Measurements from ENCODE around the gene GFI1.
"Not testable (repeated sequence)": the region's sequence is repeated elsewhere in the genome, so short reads cannot be mapped to it uniquely, and the experiment has no call there.

The GFI1 gene
- total RNA-seq: 33.9 to 44.1 (median 35.8) reads per million in 3 donors

DNA sequence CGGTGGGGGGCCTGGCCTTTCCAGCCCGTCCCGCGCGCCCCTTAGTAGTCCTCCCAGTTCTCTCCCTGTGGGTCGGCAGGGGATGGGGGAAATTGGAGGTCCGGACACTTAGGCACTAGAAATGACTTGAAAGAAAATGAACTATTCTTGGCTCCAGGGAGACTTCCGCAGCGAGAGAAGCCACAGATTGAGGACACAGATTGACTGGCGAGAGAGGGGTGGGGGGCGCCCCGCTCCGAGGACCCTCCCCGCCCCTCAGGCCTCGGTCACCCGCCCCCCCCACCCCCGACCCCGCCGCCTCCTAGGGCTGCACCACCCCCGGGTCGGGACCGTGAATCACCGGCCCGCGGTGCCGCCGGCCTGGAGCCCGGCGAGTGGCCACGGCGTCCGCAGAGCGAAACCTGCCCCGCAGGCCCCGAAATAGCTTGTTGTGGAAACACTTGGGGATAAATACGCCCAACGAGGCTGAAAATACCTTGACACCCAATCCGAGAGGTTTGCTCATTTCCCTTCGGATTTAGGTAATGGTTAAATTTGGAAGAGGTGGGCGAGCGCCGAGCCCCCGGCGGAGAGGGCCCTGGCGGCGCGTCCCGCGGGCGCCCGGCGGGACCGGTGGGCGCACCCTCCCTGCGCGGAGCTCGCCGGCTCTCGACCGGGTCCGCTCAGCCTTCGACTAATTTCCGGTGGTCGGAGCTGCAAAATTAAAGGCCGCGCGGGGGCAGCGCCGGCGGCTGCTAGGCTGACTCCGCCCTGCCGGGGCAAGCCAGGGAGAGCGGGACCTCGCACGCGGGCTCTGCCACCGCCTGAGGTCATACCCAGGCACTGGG lies at the start of gene GFI1:
Gene GFI1, minus strand, starts transcription at position 675 of the 827 bp plus-strand sequence. CDS start 3,438 bp downstream, outside the sequence.
- H3K4me3 ChIP-seq (ENCODE audit: insufficient read depth, low read depth, low read length, poor library complexity, severe bottlenecking): peak within 1 kb of the TSS; percentile 87
- DNase-seq: peak; percentile 38 to 41 (median 40)
- no peaks in the 10 kb centered on the region for H3K9me3 ChIP-seq (ENCODE audit: control insufficient read depth, low read length)
- no peaks in the 10 kb centered on the region for H3K27me3 ChIP-seq (replicated peaks; ENCODE audit: control insufficient read depth, insufficient read depth, low read length, poor library complexity, severe bottlenecking)
- H3K36me3 ChIP-seq (ENCODE audit: control insufficient read depth, insufficient read depth, low read length): no peaks in the 10 kb centered on the region
- H3K4me1 ChIP-seq (ENCODE audit: control insufficient read depth, insufficient read depth, low read length, poor library complexity, severe bottlenecking): peaks cover 18% of the 10 kb centered on the region
- peak within 1 kb of the TSS; percentile 72 for H3K27ac ChIP-seq (ENCODE audit: insufficient read depth, low read length, poor library complexity, severe bottlenecking)

DNA sequence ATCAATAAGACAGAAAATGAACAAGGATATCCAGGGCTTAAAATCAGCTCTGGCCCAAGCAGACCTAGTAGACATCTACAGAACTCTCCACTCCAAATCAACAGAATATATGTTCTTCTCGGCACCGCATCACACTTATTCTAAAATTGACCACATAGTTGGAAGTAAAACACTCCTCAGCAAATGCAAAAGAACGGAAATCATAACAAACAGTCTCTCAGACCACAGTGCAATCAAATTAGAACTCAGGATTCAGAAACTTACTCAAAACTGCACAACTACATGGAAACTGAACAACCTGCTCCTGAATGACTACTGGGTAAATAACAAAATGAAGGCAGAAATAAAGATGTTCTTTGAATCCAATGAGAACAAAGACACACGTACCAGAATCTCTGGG lies 45.6 kb upstream of the GFI1 start:
- H3K4me3 ChIP-seq (ENCODE audit: insufficient read depth, low read depth, low read length, poor library complexity, severe bottlenecking); DNase-seq; H3K4me1 ChIP-seq (ENCODE audit: control insufficient read depth, insufficient read depth, low read length, poor library complexity, severe bottlenecking); H3K27me3 ChIP-seq (replicated peaks; ENCODE audit: control insufficient read depth, insufficient read depth, low read length, poor library complexity, severe bottlenecking); H3K27ac ChIP-seq (ENCODE audit: insufficient read depth, low read length, poor library complexity, severe bottlenecking); H3K9me3 ChIP-seq (ENCODE audit: control insufficient read depth, low read length); H3K36me3 ChIP-seq (ENCODE audit: control insufficient read depth, insufficient read depth, low read length): not testable (repeated sequence)

DNA sequence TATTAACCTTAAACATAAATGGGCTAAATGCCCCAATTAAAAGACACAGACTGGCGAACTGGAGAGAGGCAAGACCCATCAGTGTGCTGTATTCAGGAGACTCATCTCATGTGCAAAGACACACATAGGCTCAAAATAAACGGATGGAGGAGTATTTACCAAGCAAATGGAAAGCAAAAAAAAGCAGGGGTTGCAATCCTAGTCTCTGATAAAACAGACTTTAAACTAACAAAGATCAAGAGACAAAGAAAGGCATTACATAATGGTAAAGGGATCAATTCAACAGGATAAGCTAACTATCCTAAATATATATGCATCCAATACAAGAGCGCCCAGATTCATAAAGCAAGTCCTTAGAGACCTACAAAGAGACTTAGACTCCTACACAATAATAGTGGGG lies 45.2 kb upstream of the GFI1 start:
- H3K36me3 ChIP-seq (ENCODE audit: control insufficient read depth, insufficient read depth, low read length); H3K4me3 ChIP-seq (ENCODE audit: insufficient read depth, low read depth, low read length, poor library complexity, severe bottlenecking); H3K27ac ChIP-seq (ENCODE audit: insufficient read depth, low read length, poor library complexity, severe bottlenecking); DNase-seq; H3K4me1 ChIP-seq (ENCODE audit: control insufficient read depth, insufficient read depth, low read length, poor library complexity, severe bottlenecking); H3K9me3 ChIP-seq (ENCODE audit: control insufficient read depth, low read length); H3K27me3 ChIP-seq (replicated peaks; ENCODE audit: control insufficient read depth, insufficient read depth, low read length, poor library complexity, severe bottlenecking): not testable (repeated sequence)

DNA sequence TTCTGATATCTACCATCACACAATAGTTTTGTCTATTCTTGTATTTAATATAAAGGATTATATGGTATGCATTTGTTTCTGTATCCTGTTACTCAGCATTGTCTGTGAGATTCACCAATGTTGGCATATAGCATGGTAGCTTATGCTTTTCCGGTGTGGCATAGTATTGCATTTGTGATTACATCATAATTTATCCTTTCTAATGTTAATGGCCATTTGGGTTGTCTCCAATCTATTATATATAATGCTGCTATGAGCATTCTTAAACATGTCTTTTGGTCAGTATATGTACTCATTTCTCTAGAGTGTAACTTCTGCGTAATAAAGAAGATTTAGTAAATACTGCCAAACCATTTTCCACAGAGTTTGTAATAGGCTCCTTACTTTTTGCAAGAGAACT lies 40.9 kb upstream of the GFI1 start:
- no peak overlapping the region for H3K27ac ChIP-seq (ENCODE audit: insufficient read depth, low read length, poor library complexity, severe bottlenecking)
- H3K27me3 ChIP-seq (replicated peaks; ENCODE audit: control insufficient read depth, insufficient read depth, low read length, poor library complexity, severe bottlenecking): no peaks in the 10 kb centered on the region
- no peaks in the 10 kb centered on the region for H3K36me3 ChIP-seq (ENCODE audit: control insufficient read depth, insufficient read depth, low read length)
- H3K4me1 ChIP-seq (ENCODE audit: control insufficient read depth, insufficient read depth, low read length, poor library complexity, severe bottlenecking): no peaks in the 10 kb centered on the region
- no peak overlapping the region for H3K4me3 ChIP-seq (ENCODE audit: insufficient read depth, low read depth, low read length, poor library complexity, severe bottlenecking)
- no peaks in the 10 kb centered on the region for H3K9me3 ChIP-seq (ENCODE audit: control insufficient read depth, low read length)
- no peak for DNase-seq

DNA sequence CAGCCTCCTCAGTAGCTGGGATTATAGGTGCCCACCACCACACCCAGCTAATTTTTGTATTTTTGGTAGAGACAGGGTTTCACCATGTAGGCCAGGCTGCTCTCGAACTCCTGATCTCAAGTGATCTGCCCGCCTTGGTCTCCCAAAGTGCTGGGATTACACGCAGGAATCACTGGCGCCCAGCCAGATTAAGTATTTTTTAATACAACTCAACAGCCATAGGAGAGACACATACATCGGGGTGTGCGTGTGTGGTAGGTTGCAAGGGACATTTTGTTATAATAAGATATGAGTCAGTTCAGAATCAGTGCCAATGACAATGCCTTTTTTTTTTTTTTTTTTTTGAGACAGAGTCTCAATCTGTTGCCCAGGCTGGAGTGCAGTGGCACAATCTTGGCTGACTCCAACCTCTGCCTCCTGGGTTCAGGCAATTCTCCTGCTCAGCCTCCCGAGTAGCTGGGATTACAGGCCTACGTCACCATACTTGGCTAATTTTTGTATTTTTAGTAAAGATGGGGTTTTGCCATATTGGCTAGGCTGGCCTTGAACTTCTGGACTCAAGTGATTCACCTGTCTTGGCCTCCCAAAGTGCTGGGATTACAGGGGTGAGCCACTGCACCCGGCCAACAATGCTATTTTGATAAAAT lies 38.3 kb upstream of the GFI1 start:
- not testable (repeated sequence) for H3K9me3 ChIP-seq (ENCODE audit: control insufficient read depth, low read length); H3K27ac ChIP-seq (ENCODE audit: insufficient read depth, low read length, poor library complexity, severe bottlenecking); H3K4me1 ChIP-seq (ENCODE audit: control insufficient read depth, insufficient read depth, low read length, poor library complexity, severe bottlenecking); H3K4me3 ChIP-seq (ENCODE audit: insufficient read depth, low read depth, low read length, poor library complexity, severe bottlenecking); DNase-seq; H3K27me3 ChIP-seq (replicated peaks; ENCODE audit: control insufficient read depth, insufficient read depth, low read length, poor library complexity, severe bottlenecking); H3K36me3 ChIP-seq (ENCODE audit: control insufficient read depth, insufficient read depth, low read length)

DNA sequence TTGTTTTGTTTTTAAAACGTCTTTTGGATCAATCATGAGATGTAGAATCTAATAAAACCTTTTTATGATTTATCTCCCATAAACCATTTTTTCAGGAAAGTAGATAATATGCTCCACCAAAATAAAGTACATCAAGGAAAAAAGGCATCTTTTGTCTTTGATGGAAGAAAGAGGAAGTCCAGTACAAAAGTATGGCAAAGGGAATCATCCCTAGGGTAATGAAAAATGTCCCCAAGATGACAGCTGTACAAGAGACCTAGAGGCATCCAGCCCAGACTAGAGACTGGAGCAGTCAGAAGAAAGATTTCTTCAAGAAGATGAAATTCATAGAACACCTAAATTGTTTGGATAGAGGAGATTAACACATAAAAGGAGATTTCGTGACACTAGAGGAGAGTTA lies 32.3 kb upstream of the GFI1 start:
- H3K36me3 ChIP-seq (ENCODE audit: control insufficient read depth, insufficient read depth, low read length): no peaks in the 10 kb centered on the region
- no peak overlapping the region for H3K27ac ChIP-seq (ENCODE audit: insufficient read depth, low read length, poor library complexity, severe bottlenecking)
- DNase-seq: no peak
- no peaks in the 10 kb centered on the region for H3K9me3 ChIP-seq (ENCODE audit: control insufficient read depth, low read length)
- H3K4me3 ChIP-seq (ENCODE audit: insufficient read depth, low read depth, low read length, poor library complexity, severe bottlenecking): no peak overlapping the region
- no peaks in the 10 kb centered on the region for H3K27me3 ChIP-seq (replicated peaks; ENCODE audit: control insufficient read depth, insufficient read depth, low read length, poor library complexity, severe bottlenecking)
- no peaks in the 10 kb centered on the region for H3K4me1 ChIP-seq (ENCODE audit: control insufficient read depth, insufficient read depth, low read length, poor library complexity, severe bottlenecking)

DNA sequence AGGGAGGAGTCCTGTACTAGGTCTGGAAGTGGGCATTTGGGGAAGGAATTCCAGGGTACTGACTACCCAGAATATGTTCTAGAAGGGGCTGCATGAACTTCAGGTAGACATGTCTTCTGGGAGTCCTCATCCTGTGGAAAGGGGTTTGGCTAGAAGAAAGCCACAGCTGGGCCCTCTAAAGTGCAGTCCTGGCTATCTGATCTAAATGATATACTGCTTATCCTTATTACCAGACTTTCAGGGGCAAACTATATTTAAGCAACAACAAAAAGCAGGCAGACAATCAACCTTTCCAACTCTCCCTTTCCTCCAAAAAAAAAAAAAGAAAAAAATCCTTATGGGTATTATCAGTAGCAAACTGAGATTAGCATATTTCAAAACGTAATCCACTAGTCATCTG lies 29.8 kb upstream of the GFI1 start:
- DNase-seq: no peak
- Histone ChIP-seq H3K27ac (ENCODE audit: insufficient read depth, low read length, poor library complexity, severe bottlenecking) (no peak overlapping the region), H3K9me3 (ENCODE audit: control insufficient read depth, low read length) (no peaks in the 10 kb centered on the region), H3K36me3 (ENCODE audit: control insufficient read depth, insufficient read depth, low read length) (no peaks in the 10 kb centered on the region), H3K27me3 (replicated peaks; ENCODE audit: control insufficient read depth, insufficient read depth, low read length, poor library complexity, severe bottlenecking) (no peaks in the 10 kb centered on the region), H3K4me3 (ENCODE audit: insufficient read depth, low read depth, low read length, poor library complexity, severe bottlenecking) (no peak overlapping the region), H3K4me1 (ENCODE audit: control insufficient read depth, insufficient read depth, low read length, poor library complexity, severe bottlenecking) (no peaks in the 10 kb centered on the region)

DNA sequence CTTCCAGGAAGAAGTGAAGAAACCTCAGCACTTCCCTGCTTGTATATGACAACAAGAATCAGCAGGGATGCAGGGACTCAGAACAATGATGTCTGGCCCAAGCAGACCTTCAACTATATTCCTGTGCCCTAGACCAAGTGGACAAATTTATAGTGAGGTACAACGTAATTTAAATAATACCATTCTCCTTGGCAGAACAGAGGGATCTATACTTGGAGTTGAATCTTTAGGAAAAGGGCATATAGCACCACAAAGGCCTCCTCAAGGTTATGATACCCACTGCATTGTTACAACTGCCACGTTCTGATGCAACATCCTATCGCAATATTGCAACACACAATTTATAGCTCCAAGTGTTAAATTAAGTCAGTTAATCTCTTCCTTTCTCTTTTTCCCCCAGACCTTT lies 29.1 kb upstream of the GFI1 start:
- no peak overlapping the region for H3K27ac ChIP-seq (ENCODE audit: insufficient read depth, low read length, poor library complexity, severe bottlenecking)
- no peak for DNase-seq
- H3K36me3 ChIP-seq (ENCODE audit: control insufficient read depth, insufficient read depth, low read length): no peaks in the 10 kb centered on the region
- no peak overlapping the region for H3K4me3 ChIP-seq (ENCODE audit: insufficient read depth, low read depth, low read length, poor library complexity, severe bottlenecking)
- no peaks in the 10 kb centered on the region for H3K9me3 ChIP-seq (ENCODE audit: control insufficient read depth, low read length)
- H3K4me1 ChIP-seq (ENCODE audit: control insufficient read depth, insufficient read depth, low read length, poor library complexity, severe bottlenecking): no peaks in the 10 kb centered on the region
- no peaks in the 10 kb centered on the region for H3K27me3 ChIP-seq (replicated peaks; ENCODE audit: control insufficient read depth, insufficient read depth, low read length, poor library complexity, severe bottlenecking)

DNA sequence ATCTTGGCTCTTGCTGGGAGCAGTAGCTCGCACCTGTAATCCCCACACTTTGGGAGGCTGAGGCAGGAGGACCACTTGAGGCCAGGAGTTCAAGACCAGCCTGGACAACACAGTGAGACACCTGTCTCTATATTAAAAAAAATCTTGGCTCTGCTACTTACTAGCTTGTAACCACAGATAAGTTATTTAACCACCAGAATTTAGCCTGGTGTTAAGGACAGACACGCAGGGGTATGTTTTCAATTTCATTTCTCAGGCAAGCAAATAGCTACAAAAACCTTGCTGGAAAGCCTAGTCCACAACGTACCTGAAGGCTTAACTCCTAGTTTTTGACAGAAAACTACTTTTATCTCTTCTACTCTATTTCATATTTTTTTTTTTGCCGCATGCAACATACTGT lies 24.8 kb upstream of the GFI1 start:
- no peaks in the 10 kb centered on the region for H3K27me3 ChIP-seq (replicated peaks; ENCODE audit: control insufficient read depth, insufficient read depth, low read length, poor library complexity, severe bottlenecking)
- DNase-seq: no peak

DNA sequence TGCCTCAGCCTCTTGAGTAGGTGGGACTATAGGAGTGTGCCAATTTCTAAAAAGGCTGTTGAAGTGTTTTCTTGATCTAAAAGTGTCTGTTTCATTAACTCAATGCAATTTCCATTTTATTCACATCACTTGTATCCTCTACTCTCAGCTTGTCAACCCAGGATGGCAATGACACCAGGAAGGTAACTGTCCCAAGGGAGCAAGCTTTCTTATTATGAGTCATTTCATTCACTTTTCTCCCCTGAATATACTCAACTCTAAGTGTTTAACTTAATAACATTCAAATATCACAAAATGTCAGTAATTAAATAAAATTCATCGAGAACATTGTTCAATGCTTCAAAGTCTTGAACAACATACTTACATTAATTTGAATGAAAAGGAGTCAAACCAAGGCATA lies 22.9 kb upstream of the GFI1 start:
- H3K9me3 ChIP-seq (ENCODE audit: control insufficient read depth, low read length): no peaks in the 10 kb centered on the region
- H3K27ac ChIP-seq (ENCODE audit: insufficient read depth, low read length, poor library complexity, severe bottlenecking): no peak overlapping the region
- no peaks in the 10 kb centered on the region for H3K4me1 ChIP-seq (ENCODE audit: control insufficient read depth, insufficient read depth, low read length, poor library complexity, severe bottlenecking)
- no peak overlapping the region for H3K4me3 ChIP-seq (ENCODE audit: insufficient read depth, low read depth, low read length, poor library complexity, severe bottlenecking)
- no peak for DNase-seq
- H3K36me3 ChIP-seq (ENCODE audit: control insufficient read depth, insufficient read depth, low read length): no peaks in the 10 kb centered on the region
- H3K27me3 ChIP-seq (replicated peaks; ENCODE audit: control insufficient read depth, insufficient read depth, low read length, poor library complexity, severe bottlenecking): no peaks in the 10 kb centered on the region

More for the DNA sequence above, 24.8 kb upstream of the GFI1 start:
- Histone ChIP-seq H3K4me3 (ENCODE audit: insufficient read depth, low read depth, low read length, poor library complexity, severe bottlenecking) (no peak overlapping the region), H3K36me3 (ENCODE audit: control insufficient read depth, insufficient read depth, low read length) (no peaks in the 10 kb centered on the region), H3K27ac (ENCODE audit: insufficient read depth, low read length, poor library complexity, severe bottlenecking) (no peak overlapping the region), H3K9me3 (ENCODE audit: control insufficient read depth, low read length) (no peaks in the 10 kb centered on the region), H3K4me1 (ENCODE audit: control insufficient read depth, insufficient read depth, low read length, poor library complexity, severe bottlenecking) (no peaks in the 10 kb centered on the region)
